ENCODE measurements around the gene ZC3H7A.
"Not testable (repeated sequence)": the region's sequence is repeated elsewhere in the genome, so short reads cannot be mapped to it uniquely, and the experiment has no call there.

Gene ZC3H7A

GRCh38 chr16:11794447-11794846 lies 2.6 kb downstream of the ZC3H7A start:
- DNase-seq (ENCODE audit: extremely low read depth, low read depth): no peak
- TF ChIP-seq CTCF (IDR thresholded peaks at IDR 0.05; ENCODE audit: low read depth, low read length, missing control alignments): no peak
- H3K4me3 ChIP-seq (replicated peaks; ENCODE audit: low read depth, low read length): no peak overlapping the region

GRCh38 chr16:11793840-11794239 lies 3.2 kb downstream of the ZC3H7A start:
- DNase-seq (ENCODE audit: extremely low read depth, low read depth): no peak
- TF ChIP-seq CTCF (IDR thresholded peaks at IDR 0.05; ENCODE audit: low read depth, low read length, missing control alignments): no peak
- no peak overlapping the region for H3K4me3 ChIP-seq (replicated peaks; ENCODE audit: low read depth, low read length)

GRCh38 chr16:11792410-11793241 lies 4.4 kb downstream of the ZC3H7A start:
- H3K4me3 ChIP-seq (replicated peaks; ENCODE audit: low read depth, low read length): no peak overlapping the region
- no peak for DNase-seq (ENCODE audit: extremely low read depth, low read depth)
- no peak for TF ChIP-seq CTCF (IDR thresholded peaks at IDR 0.05; ENCODE audit: low read depth, low read length, missing control alignments)

- H3K4me3 ChIP-seq (replicated peaks; ENCODE audit: low read depth, low read length): no peak overlapping the region
- no peak for TF ChIP-seq CTCF (IDR thresholded peaks at IDR 0.05; ENCODE audit: low read depth, low read length, missing control alignments)
- no peak for DNase-seq (ENCODE audit: extremely low read depth, low read depth)
Measured at GRCh38 chr16:11791144-11791828, 5.8 kb downstream of the ZC3H7A start.

- no peak for TF ChIP-seq CTCF (IDR thresholded peaks at IDR 0.05; ENCODE audit: low read depth, low read length, missing control alignments)
- H3K4me3 ChIP-seq (replicated peaks; ENCODE audit: low read depth, low read length): no peak overlapping the region
- no peak for DNase-seq (ENCODE audit: extremely low read depth, low read depth)
Measured at GRCh38 chr16:11788914-11789313, 8.1 kb downstream of the ZC3H7A start.

GRCh38 chr16:11784980-11785599 lies 12.0 kb downstream of the ZC3H7A start:
- H3K4me3 ChIP-seq (replicated peaks; ENCODE audit: low read depth, low read length); DNase-seq (ENCODE audit: extremely low read depth, low read depth): not testable (repeated sequence)

- not testable (repeated sequence) for DNase-seq (ENCODE audit: extremely low read depth, low read depth); H3K4me3 ChIP-seq (replicated peaks; ENCODE audit: low read depth, low read length)
Measured at GRCh38 chr16:11784381-11784780, 12.7 kb downstream of the ZC3H7A start.
